Osteocyte (in vitro differentiated cells): ENCODE data around the gene EWSR1. TPM values are rescaled to one million over a fixed set of nuclear protein-coding genes. Genes with fewer than 3 reads are reported as not detected.

Source experiments
- DNase-seq: peaks from one replicate; pipeline ENCODE4 v3.0.0; 2021; ENCODE audit warnings: mixed read lengths; ENCODE audit not compliant: unreplicated experiment; ENCODE audit errors: extremely low spot score
- H3K27ac Mint-ChIP-seq: one replicate; pipeline ENCODE4 v1.8.0; 2021; ENCODE audit warnings: mild to moderate bottlenecking, mixed read lengths; ENCODE audit not compliant: unreplicated experiment
- H3K27me3 Mint-ChIP-seq: one replicate; pipeline ENCODE4 v1.8.0; 2021; ENCODE audit warnings: mixed read lengths; ENCODE audit not compliant: unreplicated experiment
- H3K36me3 Mint-ChIP-seq: one replicate; pipeline ENCODE4 v1.8.0; 2021; ENCODE audit warnings: mixed read lengths; ENCODE audit not compliant: unreplicated experiment
- H3K4me1 Mint-ChIP-seq: one replicate; pipeline ENCODE4 v1.8.0; 2021; ENCODE audit warnings: mixed read lengths; ENCODE audit not compliant: unreplicated experiment
- H3K4me3 Mint-ChIP-seq: one replicate; pipeline ENCODE4 v1.8.0; 2021; ENCODE audit warnings: mild to moderate bottlenecking, moderate library complexity, mixed read lengths; ENCODE audit not compliant: unreplicated experiment
- H3K9me3 Mint-ChIP-seq: one replicate; pipeline ENCODE4 v1.8.0; 2021; ENCODE audit warnings: mixed read lengths; ENCODE audit not compliant: unreplicated experiment
- total RNA-seq: library from RNA; stranded (reverse); gene quantifications from 2 replicates; pipeline ENCODE4 v1.2.1, GENCODE V29; 2021
- TF ChIP-seq, protein P1 (sequence below): fragments of 200-600 bp; sonication (generic); IDR thresholded peaks from 2 replicates; pipeline ENCODE4 v1.5.0; 2021; ENCODE audit warnings: antibody characterized with exemption, mild to moderate bottlenecking, moderate library complexity

Gene EWSR1
- total RNA-seq, 1 donor from 2014 or later, result 228 TPM

DNA sequence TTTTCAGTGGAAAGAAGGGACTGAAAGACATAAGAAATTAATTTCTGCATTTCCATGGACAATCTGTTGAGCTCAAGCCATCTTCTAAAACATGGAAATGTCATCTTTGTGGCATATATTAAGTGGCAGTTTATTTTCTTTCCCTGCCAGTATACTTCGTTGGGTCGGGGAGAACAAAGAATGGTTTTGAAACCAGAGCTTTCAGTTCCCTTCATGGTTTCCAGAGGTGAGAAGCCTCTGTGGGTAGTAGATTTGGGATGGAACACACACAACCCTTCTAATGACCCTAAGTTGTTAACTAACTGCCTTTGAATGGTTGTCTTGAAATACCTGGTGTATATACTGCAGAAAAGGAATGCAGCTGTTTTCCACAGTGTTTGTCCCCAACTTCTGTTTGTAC lies 20.8 kb downstream of the EWSR1 start:
- no peak overlapping the region for H3K27ac Mint-ChIP-seq
- H3K9me3 Mint-ChIP-seq, result no peaks in the 10 kb centered on the region
- no peak for DNase-seq
- H3K36me3 Mint-ChIP-seq, result peaks cover 72% of the 10 kb centered on the region
- no peak overlapping the region for H3K4me3 Mint-ChIP-seq
- TF ChIP-seq, protein P1, sequence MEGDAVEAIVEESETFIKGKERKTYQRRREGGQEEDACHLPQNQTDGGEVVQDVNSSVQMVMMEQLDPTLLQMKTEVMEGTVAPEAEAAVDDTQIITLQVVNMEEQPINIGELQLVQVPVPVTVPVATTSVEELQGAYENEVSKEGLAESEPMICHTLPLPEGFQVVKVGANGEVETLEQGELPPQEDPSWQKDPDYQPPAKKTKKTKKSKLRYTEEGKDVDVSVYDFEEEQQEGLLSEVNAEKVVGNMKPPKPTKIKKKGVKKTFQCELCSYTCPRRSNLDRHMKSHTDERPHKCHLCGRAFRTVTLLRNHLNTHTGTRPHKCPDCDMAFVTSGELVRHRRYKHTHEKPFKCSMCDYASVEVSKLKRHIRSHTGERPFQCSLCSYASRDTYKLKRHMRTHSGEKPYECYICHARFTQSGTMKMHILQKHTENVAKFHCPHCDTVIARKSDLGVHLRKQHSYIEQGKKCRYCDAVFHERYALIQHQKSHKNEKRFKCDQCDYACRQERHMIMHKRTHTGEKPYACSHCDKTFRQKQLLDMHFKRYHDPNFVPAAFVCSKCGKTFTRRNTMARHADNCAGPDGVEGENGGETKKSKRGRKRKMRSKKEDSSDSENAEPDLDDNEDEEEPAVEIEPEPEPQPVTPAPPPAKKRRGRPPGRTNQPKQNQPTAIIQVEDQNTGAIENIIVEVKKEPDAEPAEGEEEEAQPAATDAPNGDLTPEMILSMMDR, result no peak
- no peaks in the 10 kb centered on the region for H3K27me3 Mint-ChIP-seq
- no peaks in the 10 kb centered on the region for H3K4me1 Mint-ChIP-seq

DNA sequence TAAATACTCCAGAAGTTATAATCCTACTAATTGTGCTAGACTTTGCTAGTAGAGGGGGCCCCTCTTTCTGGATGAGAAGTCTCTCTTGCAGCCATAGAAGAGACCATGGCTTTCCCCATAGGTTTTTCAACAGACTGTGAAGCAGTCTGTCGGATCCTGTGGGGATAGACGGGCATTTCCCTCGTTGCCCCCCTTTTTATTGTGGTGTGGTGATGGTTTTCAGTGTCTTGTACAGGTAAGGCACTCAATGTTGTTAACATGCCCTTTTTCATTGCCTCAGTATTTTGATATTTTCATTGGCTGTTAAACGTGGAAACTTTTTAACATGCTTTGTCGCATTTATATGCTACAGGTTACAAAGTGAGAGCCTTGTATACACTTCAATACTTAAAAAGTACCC lies 22.0 kb downstream of the EWSR1 start:
- no peaks in the 10 kb centered on the region for H3K9me3 Mint-ChIP-seq
- no peaks in the 10 kb centered on the region for H3K4me1 Mint-ChIP-seq
- H3K4me3 Mint-ChIP-seq, result no peak overlapping the region
- H3K27ac Mint-ChIP-seq, result no peak overlapping the region
- H3K27me3 Mint-ChIP-seq, result no peaks in the 10 kb centered on the region
- peaks cover 73% of the 10 kb centered on the region for H3K36me3 Mint-ChIP-seq
- TF ChIP-seq, protein P1, result no peak
- no peak for DNase-seq

DNA sequence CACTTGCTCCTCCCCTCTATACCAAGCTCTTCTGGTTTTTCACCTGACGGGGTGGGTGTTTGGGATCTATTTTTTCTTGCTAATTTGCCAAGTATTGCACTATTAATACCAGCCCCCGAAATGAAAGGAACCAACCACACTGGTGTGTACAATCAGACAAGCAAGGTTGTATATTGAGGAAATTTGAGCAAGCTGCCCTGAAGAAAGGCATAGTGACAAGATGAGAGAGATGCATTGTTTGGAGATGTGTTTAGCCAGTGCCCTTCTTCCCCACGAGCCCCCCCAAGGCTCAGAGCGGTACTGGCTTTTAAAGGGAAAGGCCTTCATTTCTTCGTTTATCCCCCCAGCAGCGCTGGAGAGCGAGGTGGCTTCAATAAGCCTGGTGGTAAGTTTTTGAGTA lies 23.1 kb downstream of the EWSR1 start:
- H3K27ac Mint-ChIP-seq, result no peak overlapping the region
- H3K4me1 Mint-ChIP-seq, result no peaks in the 10 kb centered on the region
- no peak overlapping the region for H3K4me3 Mint-ChIP-seq
- DNase-seq, result no peak
- TF ChIP-seq, protein P1, result no peak
- no peaks in the 10 kb centered on the region for H3K9me3 Mint-ChIP-seq
- peaks cover 77% of the 10 kb centered on the region for H3K36me3 Mint-ChIP-seq
- no peaks in the 10 kb centered on the region for H3K27me3 Mint-ChIP-seq

DNA sequence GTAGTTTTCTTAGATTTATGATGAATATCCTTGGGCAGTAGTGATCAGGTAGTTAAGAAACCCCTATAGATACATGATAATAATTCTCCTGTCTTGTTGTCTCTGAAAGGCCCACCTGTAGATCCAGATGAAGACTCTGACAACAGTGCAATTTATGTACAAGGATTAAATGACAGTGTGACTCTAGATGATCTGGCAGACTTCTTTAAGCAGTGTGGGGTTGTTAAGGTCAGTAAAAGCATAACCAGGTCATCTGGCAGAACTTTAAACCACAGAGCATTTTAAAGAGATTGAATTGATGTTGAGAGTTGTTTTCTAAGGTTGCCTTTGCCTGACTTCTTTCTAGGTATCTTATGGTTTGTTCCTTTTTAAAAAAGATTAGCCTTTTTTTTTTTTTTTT lies 24.3 kb downstream of the EWSR1 start:
- Mint-ChIP-seq H3K27ac (no peak overlapping the region), H3K9me3 (no peaks in the 10 kb centered on the region), H3K36me3 (peaks cover 78% of the 10 kb centered on the region), H3K4me3 (no peak overlapping the region), H3K4me1 (no peaks in the 10 kb centered on the region), H3K27me3 (no peaks in the 10 kb centered on the region)
- DNase-seq, result no peak
- TF ChIP-seq, protein P1, result no peak

DNA sequence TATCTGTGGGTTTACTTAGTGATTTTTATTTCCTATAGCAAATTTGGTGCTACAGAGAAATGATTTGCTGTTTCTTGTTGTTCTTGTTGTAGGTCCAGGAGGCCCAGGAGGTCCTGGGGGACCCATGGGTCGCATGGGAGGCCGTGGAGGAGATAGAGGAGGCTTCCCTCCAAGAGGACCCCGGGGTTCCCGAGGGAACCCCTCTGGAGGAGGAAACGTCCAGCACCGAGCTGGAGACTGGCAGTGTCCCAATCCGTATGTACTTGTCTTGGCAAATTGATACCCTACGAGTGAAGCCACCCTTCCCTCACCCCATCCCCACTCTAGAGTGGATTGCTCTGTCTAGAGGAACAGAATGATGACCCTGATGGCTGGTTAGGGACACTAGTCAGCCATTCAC lies 30.6 kb downstream of the EWSR1 start:
- Mint-ChIP-seq H3K27me3 (no peaks in the 10 kb centered on the region), H3K36me3 (peaks cover 62% of the 10 kb centered on the region), H3K4me1 (peaks cover 17% of the 10 kb centered on the region), H3K27ac (no peak overlapping the region), H3K9me3 (no peaks in the 10 kb centered on the region), H3K4me3 (no peak overlapping the region)
- DNase-seq, result peak; percentile 75
- TF ChIP-seq, protein P1, result no peak
